ENCODE results near the gene TRPV6.

GRCh38 chr7:142910481-142910880, 24.9 kb upstream of the TRPV6 start:
- no peak for TF ChIP-seq CTCF (conservative IDR thresholded peaks at IDR 0.05; ENCODE audit: low read depth in 2 of 2)
- no peak for TF ChIP-seq EZH2 (IDR thresholded peaks at IDR 0.05; ENCODE audit: low read depth, unreplicated experiment)
- no peak for TF ChIP-seq NANOG (IDR thresholded peaks at IDR 0.05; ENCODE audit: borderline replicate concordance)
- no peak for TF ChIP-seq JUNB (IDR thresholded peaks at IDR 0.05; ENCODE audit: unreplicated experiment)
- TF ChIP-seq POLR2AphosphoS5 (IDR thresholded peaks at IDR 0.05; ENCODE audit: low read depth) = no peak
- TF ChIP-seq ETS1 (IDR thresholded peaks at IDR 0.05) = no peak
- TF ChIP-seq STAT1 (IDR thresholded peaks at IDR 0.05; ENCODE audit: unreplicated experiment) = no peak
- no peak for TF ChIP-seq EZH2phosphoT487 (IDR thresholded peaks at IDR 0.05; ENCODE audit: unreplicated experiment)
- no peak for TF ChIP-seq REST (IDR thresholded peaks at IDR 0.05; ENCODE audit: unreplicated experiment)
- no peak for TF ChIP-seq ZNF331 (CRISPR knock-in tag; IDR thresholded peaks at IDR 0.05; ENCODE audit: low read depth)
- no peak for TF ChIP-seq CREB1 (CRISPR knock-in tag; IDR thresholded peaks at IDR 0.05; ENCODE audit: low read depth)

Data from GM23338 (cell line).